Caco-2 (cell line): ENCODE data around the gene KLHL9. TPM values are rescaled to one million over a fixed set of nuclear protein-coding genes. Genes with fewer than 3 reads are reported as not detected.

ENCODE experiments used
- BruUV-seq: library from RNA; stranded (reverse); fragments of 400-500 nt; replicated peaks from 2 replicates; lab custom pipeline; 2021; lab: Mats Ljungman, UMichigan
- CTCF ChIA-PET: fragments of 300-600 bp; sonication (Branson Sonifier 250); formaldehyde crosslinking; loops from one replicate; lab custom pipeline; 2022; ENCODE audit warnings: antibody characterized with exemption; lab: Charles Lee
- POLR2A ChIA-PET: fragments of 300-600 bp; sonication (Branson Sonifier 250); formaldehyde crosslinking; loops from one replicate; lab custom pipeline; 2022; ENCODE audit warnings: antibody characterized with exemption; lab: Charles Lee
- DNase-seq, 2 experiments: peaks; one replicate each; pipeline versions ENCODE4 v3.0.0 to v3.0.0-alpha.2; 2020 to 2022
- H3K27me3 ChIP-seq: replicated peaks from 2 replicates; pipeline ENCODE4 v1.6.0; 2011; ENCODE audit warnings: low read length; ENCODE audit not compliant: control insufficient read depth, insufficient read depth
- H3K36me3 ChIP-seq: 2 replicates; pipeline ENCODE4 v1.5.1; 2011; ENCODE audit warnings: low read length; ENCODE audit not compliant: control insufficient read depth, insufficient read depth
- H3K4me1 ChIP-seq: fragments of 250-450 bp; sonication (Bioruptor Pico); 2 replicates; pipeline ENCODE4 v1.5.1; 2020; ENCODE audit warnings: mild to moderate bottlenecking
- H3K4me3 ChIP-seq: 2 replicates; pipeline ENCODE4 v1.5.1; 2011; ENCODE audit warnings: low read depth, mild to moderate bottlenecking, control low read depth, low read length
- H3K9me3 ChIP-seq: fragments of 250-450 bp; sonication (Bioruptor Pico); 2 replicates; pipeline ENCODE4 v1.5.1; 2020; ENCODE audit warnings: mild to moderate bottlenecking, moderate library complexity
- H3K27ac Mint-ChIP-seq: one replicate; pipeline ENCODE4 v1.8.0; 2022; ENCODE audit warnings: mixed read lengths; ENCODE audit not compliant: unreplicated experiment
- H3K27me3 Mint-ChIP-seq: one replicate; pipeline ENCODE4 v1.8.0; 2022; ENCODE audit warnings: mixed read lengths; ENCODE audit not compliant: insufficient read depth, unreplicated experiment
- H3K36me3 Mint-ChIP-seq: one replicate; pipeline ENCODE4 v1.8.0; 2022; ENCODE audit warnings: mild to moderate bottlenecking, mixed read lengths; ENCODE audit not compliant: insufficient read depth, unreplicated experiment
- H3K4me1 Mint-ChIP-seq: one replicate; pipeline ENCODE4 v1.8.0; 2022; ENCODE audit warnings: low read depth, mixed read lengths; ENCODE audit not compliant: unreplicated experiment
- H3K4me3 Mint-ChIP-seq: one replicate; pipeline ENCODE4 v1.8.0; 2022; ENCODE audit warnings: mild to moderate bottlenecking, moderate library complexity, mixed read lengths; ENCODE audit not compliant: unreplicated experiment
- H3K9me3 Mint-ChIP-seq: one replicate; pipeline ENCODE4 v1.8.0; 2022; ENCODE audit warnings: mixed read lengths; ENCODE audit not compliant: unreplicated experiment
- CTCF ChIP-seq, 2 experiments: fragments of 200-600 bp in 1 of 2; IDR thresholded peaks; 1 replicate in 1 of 2; 2 replicates in 1 of 2; pipeline versions ENCODE4 v1.5.1 to v1.8.0; 2011 to 2022; ENCODE audit warnings: antibody characterized with exemption in 1 of 2, control low read depth in 1 of 2, inconsistent platforms in 1 of 2, low read depth in 1 of 2, low read length in 1 of 2, mild to moderate bottlenecking in 1 of 2, moderate library complexity in 1 of 2; ENCODE audit not compliant: insufficient read depth in 1 of 2, severe bottlenecking in 1 of 2, unreplicated experiment in 1 of 2
- intact Hi-C: fragments of 100-400 bp; cut with micrococcal nuclease; formaldehyde crosslinking; loops from one replicate; pipeline ENCODE4 v1.10.0; 2022; ENCODE audit not compliant: unreplicated experiment
- total RNA-seq: library from RNA; stranded (reverse); gene quantifications from 2 replicates; pipeline ENCODE4 v1.2.3, GENCODE V29; 2022

Gene KLHL9
- total RNA-seq, 1 experiment from 2014 or later, result 13.5 TPM

- peaks cover 14% of the 10 kb centered on the region for H3K27me3 Mint-ChIP-seq
- H3K27ac Mint-ChIP-seq, result no peak overlapping the region
- intact Hi-C loops, result loop anchor here (10.0 kb wide), 1 partner anchor 129 kb away; the partner anchor contains the start of gene IFNA4
- no peaks in the 10 kb centered on the region for H3K36me3 ChIP-seq
- no peak overlapping the region for H3K4me3 Mint-ChIP-seq
- DNase-seq, result no peak
- no peaks in the 10 kb centered on the region for H3K27me3 ChIP-seq
- peaks cover 5% of the 10 kb centered on the region for H3K4me1 Mint-ChIP-seq
- no peak for TF ChIP-seq CTCF (IDR thresholded peaks at IDR 0.05; ENCODE audit: insufficient read depth in 1 of 2, low read depth in 1 of 2, low read length in 1 of 2, severe bottlenecking in 1 of 2, unreplicated experiment in 1 of 2)
- no peaks in the 10 kb centered on the region for H3K9me3 ChIP-seq
- BruUV-seq, result no TSS peak
- POLR2A ChIA-PET, result no interaction called here
- H3K4me3 ChIP-seq, result no peak overlapping the region
- no peaks in the 10 kb centered on the region for H3K36me3 Mint-ChIP-seq
- no peaks in the 10 kb centered on the region for H3K9me3 Mint-ChIP-seq
- no peaks in the 10 kb centered on the region for H3K4me1 ChIP-seq
- CTCF ChIA-PET, result no interaction called here
Observed at GRCh38 chr9:21314152-21314551, 21.1 kb downstream of the KLHL9 start.

DNA sequence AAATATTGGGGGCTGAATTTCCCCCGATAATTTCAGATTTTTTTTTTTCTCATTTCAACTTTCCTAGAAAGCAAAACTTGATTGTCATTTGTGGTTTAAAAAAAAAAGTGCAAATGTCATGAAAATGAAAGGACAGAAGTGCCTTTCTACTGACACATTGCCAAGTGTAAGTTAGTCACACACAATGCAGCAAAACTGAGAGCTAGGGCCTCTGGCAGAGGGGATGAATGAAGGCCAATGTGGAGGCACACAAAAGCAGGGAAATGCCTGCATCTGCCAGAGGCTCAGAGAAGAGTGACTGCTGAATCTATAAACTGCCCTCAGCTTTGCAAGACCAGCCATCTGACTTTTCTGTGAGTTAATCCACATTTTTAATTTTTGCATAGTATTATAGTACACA is 23.3 kb downstream of the KLHL9 start:
- ChIA-PET CTCF (no interaction called here), POLR2A (no interaction called here)
- no peaks in the 10 kb centered on the region for H3K9me3 ChIP-seq
- H3K36me3 ChIP-seq, result no peaks in the 10 kb centered on the region
- Mint-ChIP-seq H3K27ac (no peak overlapping the region), H3K9me3 (no peaks in the 10 kb centered on the region), H3K27me3 (peaks cover 20% of the 10 kb centered on the region), H3K4me3 (no peak overlapping the region), H3K36me3 (no peaks in the 10 kb centered on the region), H3K4me1 (peaks cover 5% of the 10 kb centered on the region)
- TF ChIP-seq CTCF (IDR thresholded peaks at IDR 0.05; ENCODE audit: insufficient read depth in 1 of 2, low read depth in 1 of 2, low read length in 1 of 2, severe bottlenecking in 1 of 2, unreplicated experiment in 1 of 2), result no peak
- no peaks in the 10 kb centered on the region for H3K27me3 ChIP-seq
- intact Hi-C loops, result loop anchor here (10.0 kb wide), 1 partner anchor 127 kb away; the partner anchor contains the start of gene IFNA4
- DNase-seq, result no peak
- no TSS peak for BruUV-seq
- no peak overlapping the region for H3K4me3 ChIP-seq
- no peaks in the 10 kb centered on the region for H3K4me1 ChIP-seq

DNA sequence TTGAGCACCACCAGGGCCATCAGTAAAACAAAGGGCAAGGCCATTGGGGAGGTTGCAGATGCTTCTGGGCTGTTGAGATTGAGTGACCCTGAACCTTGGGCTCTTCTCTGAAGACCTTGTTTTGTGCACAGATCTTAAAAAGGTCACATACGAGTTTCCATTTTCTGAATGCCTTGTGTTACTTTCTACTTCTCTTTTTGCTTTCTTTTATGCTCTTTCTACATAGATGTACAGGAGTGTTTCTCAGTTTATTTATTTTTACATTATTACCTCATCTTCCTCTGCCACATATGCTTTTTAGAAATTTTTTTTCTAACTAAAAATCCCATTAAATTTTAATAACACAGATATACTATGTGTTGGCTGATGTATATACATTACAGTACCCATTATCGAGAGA is 30.0 kb downstream of the KLHL9 start, which contains the start of gene IFNA5:
Gene IFNA5, minus strand, starts transcription at position 101 of the 400 bp plus-strand sequence. Its CDS starts 57 bp downstream, at position 44.
- no peak within 1 kb of the TSS for H3K4me3 Mint-ChIP-seq
- Histone ChIP-seq H3K9me3 (no peaks in the 10 kb centered on the region), H3K4me3 (no peak within 1 kb of the TSS), H3K36me3 (no peaks in the 10 kb centered on the region), H3K4me1 (no peaks in the 10 kb centered on the region), H3K27me3 (no peaks in the 10 kb centered on the region)
- H3K9me3 Mint-ChIP-seq, result no peaks in the 10 kb centered on the region
- CTCF ChIA-PET, result no interaction called here
- H3K4me1 Mint-ChIP-seq, result no peaks in the 10 kb centered on the region
- DNase-seq, result no peak
- no TSS peak for BruUV-seq
- H3K27ac Mint-ChIP-seq, result no peak within 1 kb of the TSS
- TF ChIP-seq CTCF (IDR thresholded peaks at IDR 0.05; ENCODE audit: insufficient read depth in 1 of 2, low read depth in 1 of 2, low read length in 1 of 2, severe bottlenecking in 1 of 2, unreplicated experiment in 1 of 2), result no peak
- POLR2A ChIA-PET, result no interaction called here
- H3K27me3 Mint-ChIP-seq, result peaks cover 24% of the 10 kb centered on the region
- H3K36me3 Mint-ChIP-seq, result no peaks in the 10 kb centered on the region
- intact Hi-C loops, result no loop called here
